Erythroblast (primary cell): ENCODE results near the gene HNF1B.

Experiments used
- GATA1 ChIP-seq: IDR thresholded peaks from 2 replicates; pipeline ENCODE4 v1.6.1; 2011; ENCODE audit warnings: low read depth, mild to moderate bottlenecking, control low read depth, low read length, moderate library complexity
- POLR2A ChIP-seq: IDR thresholded peaks from 2 replicates; pipeline ENCODE4 v1.6.1; 2011; ENCODE audit warnings: mild to moderate bottlenecking, low read length

DNA sequence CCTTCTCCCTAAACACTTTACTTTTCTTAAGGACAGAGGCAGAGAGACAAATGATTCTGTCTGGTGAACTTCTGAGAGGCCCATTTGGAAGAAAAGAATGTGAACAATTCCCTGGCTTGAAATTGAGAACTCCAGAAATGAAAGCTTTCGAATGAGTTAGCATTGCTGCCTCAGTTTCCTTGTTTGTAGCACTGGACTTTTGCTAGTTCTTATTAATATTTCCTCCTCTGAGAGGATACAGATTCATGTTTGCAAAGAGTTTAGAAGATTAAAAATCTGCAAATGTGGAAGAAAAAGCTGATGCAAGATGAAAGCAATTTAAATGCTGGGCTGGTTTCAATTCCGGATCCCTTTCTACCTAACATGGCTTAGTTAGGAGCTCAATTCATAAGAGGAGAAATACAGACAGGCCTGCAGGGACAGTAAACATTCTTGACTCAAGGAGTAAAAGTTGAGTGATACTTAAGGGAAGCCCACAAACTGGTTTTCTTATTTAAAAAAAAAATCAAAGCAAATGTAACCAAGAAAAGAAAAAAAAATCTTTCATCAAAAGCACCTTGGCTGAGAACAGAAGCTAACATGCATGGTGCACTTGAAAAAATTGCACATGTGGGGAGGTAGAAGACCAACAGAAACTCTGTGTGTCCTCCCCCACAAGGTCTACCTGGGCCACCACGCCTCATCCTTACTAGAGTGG, 27.1 kb downstream of the HNF1B start:
- TF ChIP-seq POLR2A (no peak), GATA1 (no peak)
